Fibroblast of lung (primary cell): ENCODE measurements around the gene ACOX1. TPM values are rescaled to one million over a fixed set of nuclear protein-coding genes. Genes with fewer than 3 reads are reported as not detected.

Experiments used
- DNase-seq, 2 donors: peaks; one replicate each; pipeline versions ENCODE4 v3.0.0 to v3.0.0-alpha.2; 2010; ENCODE audit warnings: low read depth in 2 of 2
- H2AFZ ChIP-seq: 2 replicates; pipeline ENCODE4 v1.5.1; 2012; ENCODE audit warnings: low read length, control low read depth, inconsistent platforms
- H3K27ac ChIP-seq: 2 replicates; pipeline ENCODE4 v1.5.1; 2011; ENCODE audit warnings: low read length, control low read depth; ENCODE audit not compliant: insufficient read depth
- H3K27me3 ChIP-seq: 2 replicates; pipeline ENCODE4 v1.5.1; 2011; ENCODE audit warnings: mild to moderate bottlenecking, low read length; ENCODE audit not compliant: control insufficient read depth, insufficient read depth
- H3K36me3 ChIP-seq: 2 replicates; pipeline ENCODE4 v1.5.1; 2011; ENCODE audit warnings: low read length; ENCODE audit not compliant: control insufficient read depth, insufficient read depth
- H3K4me1 ChIP-seq: 2 replicates; pipeline ENCODE4 v1.5.1; 2011; ENCODE audit warnings: low read length; ENCODE audit not compliant: control insufficient read depth, insufficient read depth; ENCODE audit errors: extremely low read depth
- H3K4me2 ChIP-seq: 2 replicates; pipeline ENCODE4 v1.5.1; 2011; ENCODE audit warnings: low read length, control low read depth; ENCODE audit not compliant: insufficient read depth; ENCODE audit errors: extremely low read depth
- H3K4me3 ChIP-seq, 4 experiments: fragments of 200-600 bp in 1 of 4; sonication (generic) in 1 of 4; replicated peaks in 1 of 4; 2 replicates each; pipeline ENCODE4 v1.5.1; 2011 to 2016; ENCODE audit warnings: low read length in 4 of 4, low read depth in 3 of 4, mild to moderate bottlenecking in 3 of 4, control low read depth in 2 of 4, inconsistent platforms in 1 of 4, mixed read lengths in 1 of 4; ENCODE audit not compliant: insufficient read depth in 1 of 4; ENCODE audit errors: control extremely low read depth in 1 of 4
- H3K79me2 ChIP-seq: 2 replicates; pipeline ENCODE4 v1.5.1; 2012; ENCODE audit warnings: mild to moderate bottlenecking, low read length, inconsistent platforms; ENCODE audit not compliant: control insufficient read depth, insufficient read depth
- H3K9ac ChIP-seq: 2 replicates; pipeline ENCODE4 v1.5.1; 2011; ENCODE audit warnings: mild to moderate bottlenecking, low read length, control low read depth; ENCODE audit not compliant: insufficient read depth
- H3K9me3 ChIP-seq: 2 replicates; pipeline ENCODE4 v1.5.1; 2012; ENCODE audit warnings: low read depth, low read length; ENCODE audit not compliant: control insufficient read depth, insufficient read depth
- H4K20me1 ChIP-seq: 2 replicates; pipeline ENCODE4 v1.5.1; 2011; ENCODE audit warnings: low read length; ENCODE audit not compliant: control insufficient read depth, insufficient read depth; ENCODE audit errors: extremely low read depth
- CTCF ChIP-seq, 2 donors: IDR thresholded peaks in 1 of 2; conservative IDR thresholded peaks in 1 of 2; 1 replicate in 1 of 2; 2 replicates in 1 of 2; pipeline ENCODE4 v1.5.1; 2011 to 2012; ENCODE audit warnings: low read length in 2 of 2, control low read depth in 1 of 2, inconsistent platforms in 1 of 2, low read depth in 1 of 2, mild to moderate bottlenecking in 1 of 2
- EZH2 ChIP-seq: IDR thresholded peaks from 2 replicates; pipeline ENCODE4 v1.5.1; 2012; ENCODE audit warnings: low read length, control low read depth, mild to moderate bottlenecking; ENCODE audit errors: missing control alignments
- polyA plus RNA-seq, 2 donors: library from polyadenylated mRNA; depleted of rRNA in 1 of 2; stranded (reverse) in 1 of 2; unstranded in 1 of 2; fragments of >200 nt; gene quantifications; 2 replicates each; pipeline ENCODE4 v1.2.1, GENCODE V29; 2011 to 2012; ENCODE audit warnings: missing spikeins in 1 of 2
- total RNA-seq: library from RNA; depleted of rRNA; stranded (reverse); fragments of >200 nt; gene quantifications from 2 replicates; pipeline ENCODE4 v1.2.1, GENCODE V29; 2014

The ACOX1 gene
- total and polyA plus RNA-seq, 2 donors (not counting 1 experiment from before 2014, with no cell fraction given) = 30.0 to 70.5 TPM

- Histone ChIP-seq H3K36me3 (no peaks in the 10 kb centered on the region), H3K4me2 (no peak overlapping the region), H3K27me3 (no peaks in the 10 kb centered on the region), H3K79me2 (no peaks in the 10 kb centered on the region), H3K4me1 (no peaks in the 10 kb centered on the region), H2AFZ (no peak overlapping the region), H4K20me1 (no peaks in the 10 kb centered on the region), H3K9ac (no peak overlapping the region), H3K4me3 (no peak overlapping the region), H3K27ac (no peak overlapping the region), H3K9me3 (no peaks in the 10 kb centered on the region)
- DNase-seq = peak in 1 of 2 donors; percentile 28
- TF ChIP-seq EZH2 (no peak), CTCF (conservative IDR thresholded peaks at IDR 0.05 in 1 of 2, IDR thresholded peaks at IDR 0.05 in 1 of 2; ENCODE audit: low read depth in 1 of 2, low read length in 2 of 2) (peak; percentile 42 to 61)
Measured at GRCh38 chr17:76000016-76000754, 21.2 kb upstream of the ACOX1 start.

- H3K9me3 ChIP-seq = no peaks in the 10 kb centered on the region
- no peaks in the 10 kb centered on the region for H3K79me2 ChIP-seq
- no peaks in the 10 kb centered on the region for H3K27me3 ChIP-seq
- no peak overlapping the region for H3K27ac ChIP-seq
- no peak for TF ChIP-seq EZH2
- no peak for TF ChIP-seq CTCF (conservative IDR thresholded peaks at IDR 0.05 in 1 of 2, IDR thresholded peaks at IDR 0.05 in 1 of 2; ENCODE audit: low read depth in 1 of 2, low read length in 2 of 2)
- no peak overlapping the region for H3K4me2 ChIP-seq
- no peak overlapping the region for H3K4me3 ChIP-seq
- H2AFZ ChIP-seq = no peak overlapping the region
- no peak overlapping the region for H3K9ac ChIP-seq
- no peaks in the 10 kb centered on the region for H4K20me1 ChIP-seq
- H3K4me1 ChIP-seq = no peaks in the 10 kb centered on the region
- DNase-seq = no peak
- no peaks in the 10 kb centered on the region for H3K36me3 ChIP-seq
Measured at GRCh38 chr17:75998327-75998795, 19.4 kb upstream of the ACOX1 start.

GRCh38 chr17:75996665-75997590 is 18.0 kb upstream of the ACOX1 start:
- Histone ChIP-seq H3K79me2 (no peaks in the 10 kb centered on the region), H3K4me3 (no peak overlapping the region), H3K4me1 (no peaks in the 10 kb centered on the region), H3K9me3 (no peaks in the 10 kb centered on the region), H2AFZ (peak overlapping the region; percentile 51), H3K9ac (no peak overlapping the region), H3K36me3 (no peaks in the 10 kb centered on the region), H3K27ac (no peak overlapping the region), H3K4me2 (peak overlapping the region; percentile 64), H4K20me1 (no peaks in the 10 kb centered on the region), H3K27me3 (no peaks in the 10 kb centered on the region)
- peak; percentile 23 to 74 for DNase-seq
- TF ChIP-seq CTCF (conservative IDR thresholded peaks at IDR 0.05 in 1 of 2, IDR thresholded peaks at IDR 0.05 in 1 of 2; ENCODE audit: low read depth in 1 of 2, low read length in 2 of 2) (no peak), EZH2 (no peak)
